A549 (cell line): ENCODE measurements around the gene SLC16A3. TPM values are rescaled to one million over a fixed set of nuclear protein-coding genes. Genes with fewer than 3 reads are reported as not detected.

Experiments
- ATAC-seq, 2 experiments: fragments of 200-7000 bp in 1 of 2; fragments of >200 bp in 1 of 2; cut with Nextera tagmentation in 1 of 2; cut with Tn5 transposase in 1 of 2; 3 replicates each; pipeline versions ENCODE4 v1.8.0 to v1.9.1; 2018 to 2020; ENCODE audit warnings: mild to moderate bottlenecking in 1 of 2, moderate library complexity in 1 of 2
- CTCF ChIA-PET: fragments of 300-600 bp; sonication (Branson Sonifier 250); formaldehyde crosslinking; extraction: SDS; loops from one replicate; lab custom pipeline; 2021; ENCODE audit warnings: antibody characterized with exemption, inconsistent platforms; lab: Yijun Ruan, JAX
- POLR2A ChIA-PET: fragments of 350-600 bp; formaldehyde crosslinking; extraction: SDS; loops from one replicate; lab custom pipeline; 2021; ENCODE audit warnings: antibody characterized with exemption, inconsistent platforms; lab: Yijun Ruan, JAX
- DNase-seq, 2 experiments: peaks; one replicate each; pipeline versions ENCODE4 v3.0.0 to v3.0.0-alpha.2; 2011 to 2016; ENCODE audit warnings: low read depth in 1 of 2, low spot score in 1 of 2
- FAIRE-seq: peaks from 2 replicates; lab custom pipeline; 2011; peaks lifted over from hg19 to GRCh38; lab: Jason Lieb, UNC
- H3K27ac ChIP-seq, 2 experiments: fragments of >200 bp; sonication (Bioruptor Twin); formaldehyde crosslinking; 3 replicates each; pipeline ENCODE4 v1.5.1; 2016 to 2017
- H3K4me1 ChIP-seq: fragments of >200 bp; sonication (Bioruptor Twin); formaldehyde crosslinking; 3 replicates; pipeline ENCODE4 v1.6.1; 2016
- H3K4me2 ChIP-seq: fragments of >200 bp; sonication (Bioruptor Twin); formaldehyde crosslinking; 3 replicates; pipeline ENCODE4 v1.6.1; 2016
- H3K4me3 ChIP-seq: fragments of >200 bp; sonication (Bioruptor Twin); formaldehyde crosslinking; 3 replicates; pipeline ENCODE4 v1.5.1; 2016
- H3K9me3 ChIP-seq: fragments of >200 bp; sonication (Bioruptor Twin); formaldehyde crosslinking; 3 replicates; pipeline ENCODE4 v1.6.1; 2016
- CBX8 ChIP-seq: fragments of 200-600 bp; sonication (generic); IDR thresholded peaks from 2 replicates; pipeline ENCODE4 v1.6.1; 2016
- E2F6 ChIP-seq: IDR thresholded peaks from 2 replicates; pipeline ENCODE4 v1.6.1; 2012; ENCODE audit warnings: low read depth, borderline replicate concordance
- EHF ChIP-seq: fragments of 250-450 bp; sonication (Bioruptor Pico); IDR thresholded peaks from 2 replicates; pipeline ENCODE4 v1.5.0; 2020; ENCODE audit warnings: mild to moderate bottlenecking
- FOSL2 ChIP-seq, 2 experiments: fragments of 450-650 bp in 1 of 2; fragments of >200 bp in 1 of 2; sonication (Bioruptor Twin) in 1 of 2; formaldehyde crosslinking; IDR thresholded peaks; 2 replicates each; pipeline versions ENCODE4 v1.5.0 to v1.6.1; 2016 to 2020; ENCODE audit warnings: mild to moderate bottlenecking in 1 of 2, moderate library complexity in 1 of 2
- HMGXB4 ChIP-seq: fragments of 250-450 bp; sonication (Bioruptor Pico); IDR thresholded peaks from 2 replicates; pipeline ENCODE4 v1.5.0; 2021; ENCODE audit warnings: mild to moderate bottlenecking, moderate library complexity, borderline replicate concordance
- HOXA7 ChIP-seq: fragments of 250-450 bp; sonication (Bioruptor Pico); IDR thresholded peaks from 2 replicates; pipeline ENCODE4 v1.5.0; 2020; ENCODE audit warnings: mild to moderate bottlenecking, moderate library complexity
- HOXB13 ChIP-seq: fragments of 250-450 bp; sonication (Bioruptor Pico); IDR thresholded peaks from 2 replicates; pipeline ENCODE4 v1.5.0; 2020; ENCODE audit warnings: low read depth, mild to moderate bottlenecking, moderate library complexity
- JUN ChIP-seq, 2 experiments: fragments of >200 bp; sonication (Bioruptor Twin); formaldehyde crosslinking; IDR thresholded peaks; 2 replicates in 1 of 2; 3 replicates in 1 of 2; pipeline ENCODE4 v1.6.1; 2016 to 2017
- KDM1A ChIP-seq: fragments of 200-600 bp; sonication (generic); IDR thresholded peaks from 2 replicates; pipeline ENCODE4 v1.6.1; 2016; ENCODE audit warnings: low read depth, mild to moderate bottlenecking
- MAX ChIP-seq: IDR thresholded peaks from 2 replicates; pipeline ENCODE4 v1.6.1; 2012
- MYC ChIP-seq: IDR thresholded peaks from 2 replicates; pipeline ENCODE4 v1.6.1; 2012; ENCODE audit warnings: mild to moderate bottlenecking, inconsistent platforms, low read length, improper control_type of control experiment, borderline replicate concordance
- PHF8 ChIP-seq: fragments of 200-600 bp; sonication (generic); IDR thresholded peaks from 2 replicates; pipeline ENCODE4 v1.6.1; 2016; ENCODE audit warnings: low read depth, mild to moderate bottlenecking, antibody characterized with exemption, moderate library complexity, borderline replicate concordance
- POLR2A ChIP-seq: IDR thresholded peaks from 2 replicates; pipeline ENCODE4 v1.6.1; 2012; ENCODE audit warnings: mild to moderate bottlenecking, low read length
- POLR2AphosphoS2 ChIP-seq: conservative IDR thresholded peaks from 2 replicates; pipeline ENCODE4 v1.6.1; 2012; ENCODE audit warnings: low read length, improper control_type of control experiment, inconsistent platforms
- RCOR1 ChIP-seq: fragments of 150-350 bp; IDR thresholded peaks from 2 replicates; pipeline ENCODE4 v1.6.1; 2014; ENCODE audit warnings: antibody characterized with exemption, low read length, low read depth
- SMC3 ChIP-seq: fragments of >200 bp; sonication (Bioruptor Twin); formaldehyde crosslinking; IDR thresholded peaks from 3 replicates; pipeline ENCODE4 v1.6.1; 2018; ENCODE audit warnings: inconsistent platforms
- TP53 ChIP-seq: fragments of 250-450 bp; sonication (Bioruptor Pico); IDR thresholded peaks from 2 replicates; pipeline ENCODE4 v1.5.0; 2021; ENCODE audit warnings: mild to moderate bottlenecking, moderate library complexity
- ZFP36 ChIP-seq: fragments of 450-650 bp; IDR thresholded peaks from 2 replicates; pipeline ENCODE4 v1.6.1; 2014; ENCODE audit warnings: borderline replicate concordance; ENCODE audit not compliant: partially characterized antibody
- WGBS: methylation state at CpG from one replicate; pipeline ENCODE4 v1.1.6; 2017; ENCODE audit errors: missing lambda C conversion rate; 5-methylcytosine and 5-hydroxymethylcytosine counted together
- polyA plus RNA-seq, 4 experiments: library from polyadenylated mRNA; depleted of rRNA in 3 of 4; stranded (reverse); fragments of >200 nt; fragmentation: RNase III in 1 of 4; extraction: RNeasy Plus Mini Kit Qiagen cat#74134 plus additional on column Dnase treatment in 1 of 4; gene quantifications; 2 replicates in 3 of 4; 3 replicates in 1 of 4; pipeline ENCODE4 v1.2.3, GENCODE V29; 2011 to 2017
- TF ChIP-seq, protein P1 (sequence below): fragments of >200 bp; sonication (Bioruptor Twin); formaldehyde crosslinking; IDR thresholded peaks from 3 replicates; pipeline ENCODE4 v1.5.1; 2016
- TF ChIP-seq, protein P2 (sequence below): fragments of 450-650 bp; IDR thresholded peaks from 2 replicates; pipeline ENCODE4 v1.6.1; 2014; ENCODE audit warnings: antibody characterized with exemption
- TF ChIP-seq, protein P3 (sequence below): fragments of >200 bp; sonication (Bioruptor Twin); formaldehyde crosslinking; IDR thresholded peaks from 2 replicates; pipeline ENCODE4 v1.6.1; 2016

Gene SLC16A3
- polyA plus RNA-seq, 2 of the 4 experiments (the other 2 are of a cell fraction): 28.6 to 90.9 TPM

DNA sequence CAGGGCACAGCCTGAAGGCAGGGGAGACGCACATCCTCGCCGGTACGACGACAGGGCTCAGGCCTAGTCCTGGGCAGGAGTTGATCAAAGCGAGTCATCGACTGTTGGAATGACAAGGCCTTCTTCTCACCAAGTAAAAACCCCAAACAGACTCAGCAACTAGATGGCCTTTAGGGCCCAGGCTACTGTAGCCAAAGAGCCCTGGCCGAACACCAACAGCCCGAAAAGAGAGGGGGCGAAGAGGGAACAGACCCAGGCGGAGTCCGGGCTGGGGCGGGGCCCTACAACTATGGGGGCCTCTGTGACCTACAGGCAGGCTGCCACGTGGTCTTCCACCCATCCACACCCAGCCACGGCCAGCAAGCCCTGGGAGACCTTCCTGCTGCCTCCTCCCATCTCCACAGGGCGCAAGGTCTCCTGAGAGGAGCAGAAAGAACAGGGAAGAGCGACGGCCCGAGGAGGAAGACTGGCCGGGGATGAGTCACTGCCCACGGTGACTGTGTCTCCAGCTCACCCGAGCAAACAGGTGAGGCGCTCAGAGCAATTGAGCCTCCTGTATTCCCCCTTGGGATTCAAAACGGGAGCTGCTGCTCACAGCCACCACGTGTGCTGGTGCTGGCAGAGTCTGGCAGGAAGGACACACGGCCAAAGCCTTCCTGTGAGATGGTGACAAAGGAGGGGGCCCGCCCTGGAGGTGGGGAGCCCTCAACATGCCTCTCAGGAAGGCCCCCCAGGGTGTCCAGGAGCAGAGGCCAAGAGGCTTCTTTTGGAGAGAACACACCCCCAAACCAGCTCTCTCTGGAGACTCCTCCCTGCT, 17.7 kb downstream of the SLC16A3 start:
- peak overlapping the region; percentile 3; the same call in 1 of the 3 replicates for H3K4me3 ChIP-seq
- no peak for FAIRE-seq
- WGBS: 24% methylated on average over 19 of the region's 27 CpGs
- DNase-seq: peak; percentile 79 to 92
- CTCF ChIA-PET: interaction anchor here (0.6 to 17.6 kb wide), 15 partner anchors 9 to 216 kb away, joined by 3 to 289 read pairs (median 5); partner anchors contain the start of genes CCDC57, RAC3 and SECTM1
- peaks cover 71% of the 10 kb centered on the region for H3K4me1 ChIP-seq
- H3K4me2 ChIP-seq: peak overlapping the region; percentile 58
- TF ChIP-seq MAX (peak; percentile 80), HOXA7 (no peak), POLR2AphosphoS2 (peak; percentile 37), EHF (CRISPR knock-in tag) (peak; percentile 30; the same call in 1 of the 2 replicates), JUN (IDR thresholded peaks at IDR 0.05) (peak in 1 of 2 experiments; percentile 40; a peak in 1 of 5 replicates), ZFP36 (no peak), MYC (peak; percentile 74), HMGXB4 (no peak), SMC3 (peak; percentile 13; the same call in 1 of the 3 replicates), FOSL2 (IDR thresholded peaks at IDR 0.05) (0 out of 2 replicates have a peak, but pooled peaks have one; percentile 41), FOSL2 (CRISPR knock-in tag; IDR thresholded peaks at IDR 0.05) (peak; percentile 91), RCOR1 (no peak), E2F6 (peak; percentile 16; the same call in 1 of the 2 replicates), PHF8 (no peak)
- TF ChIP-seq, protein P1, sequence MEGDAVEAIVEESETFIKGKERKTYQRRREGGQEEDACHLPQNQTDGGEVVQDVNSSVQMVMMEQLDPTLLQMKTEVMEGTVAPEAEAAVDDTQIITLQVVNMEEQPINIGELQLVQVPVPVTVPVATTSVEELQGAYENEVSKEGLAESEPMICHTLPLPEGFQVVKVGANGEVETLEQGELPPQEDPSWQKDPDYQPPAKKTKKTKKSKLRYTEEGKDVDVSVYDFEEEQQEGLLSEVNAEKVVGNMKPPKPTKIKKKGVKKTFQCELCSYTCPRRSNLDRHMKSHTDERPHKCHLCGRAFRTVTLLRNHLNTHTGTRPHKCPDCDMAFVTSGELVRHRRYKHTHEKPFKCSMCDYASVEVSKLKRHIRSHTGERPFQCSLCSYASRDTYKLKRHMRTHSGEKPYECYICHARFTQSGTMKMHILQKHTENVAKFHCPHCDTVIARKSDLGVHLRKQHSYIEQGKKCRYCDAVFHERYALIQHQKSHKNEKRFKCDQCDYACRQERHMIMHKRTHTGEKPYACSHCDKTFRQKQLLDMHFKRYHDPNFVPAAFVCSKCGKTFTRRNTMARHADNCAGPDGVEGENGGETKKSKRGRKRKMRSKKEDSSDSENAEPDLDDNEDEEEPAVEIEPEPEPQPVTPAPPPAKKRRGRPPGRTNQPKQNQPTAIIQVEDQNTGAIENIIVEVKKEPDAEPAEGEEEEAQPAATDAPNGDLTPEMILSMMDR: no peak
- TF ChIP-seq, protein P2, sequence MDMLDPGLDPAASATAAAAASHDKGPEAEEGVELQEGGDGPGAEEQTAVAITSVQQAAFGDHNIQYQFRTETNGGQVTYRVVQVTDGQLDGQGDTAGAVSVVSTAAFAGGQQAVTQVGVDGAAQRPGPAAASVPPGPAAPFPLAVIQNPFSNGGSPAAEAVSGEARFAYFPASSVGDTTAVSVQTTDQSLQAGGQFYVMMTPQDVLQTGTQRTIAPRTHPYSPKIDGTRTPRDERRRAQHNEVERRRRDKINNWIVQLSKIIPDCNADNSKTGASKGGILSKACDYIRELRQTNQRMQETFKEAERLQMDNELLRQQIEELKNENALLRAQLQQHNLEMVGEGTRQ: peak; percentile 42; the same call in 1 of the 2 replicates
- H3K9me3 ChIP-seq: no peaks in the 10 kb centered on the region
- peak overlapping the region; percentile 72 to 85 for H3K27ac ChIP-seq
- POLR2A ChIA-PET: interaction anchor here (0.9 to 2.2 kb wide), 6 partner anchors 21 to 47 kb away, joined by 3 to 7 read pairs (median 4); partner anchors contain the start of gene CSNK1D
- ATAC-seq: peak; percentile 46 to 47

DNA sequence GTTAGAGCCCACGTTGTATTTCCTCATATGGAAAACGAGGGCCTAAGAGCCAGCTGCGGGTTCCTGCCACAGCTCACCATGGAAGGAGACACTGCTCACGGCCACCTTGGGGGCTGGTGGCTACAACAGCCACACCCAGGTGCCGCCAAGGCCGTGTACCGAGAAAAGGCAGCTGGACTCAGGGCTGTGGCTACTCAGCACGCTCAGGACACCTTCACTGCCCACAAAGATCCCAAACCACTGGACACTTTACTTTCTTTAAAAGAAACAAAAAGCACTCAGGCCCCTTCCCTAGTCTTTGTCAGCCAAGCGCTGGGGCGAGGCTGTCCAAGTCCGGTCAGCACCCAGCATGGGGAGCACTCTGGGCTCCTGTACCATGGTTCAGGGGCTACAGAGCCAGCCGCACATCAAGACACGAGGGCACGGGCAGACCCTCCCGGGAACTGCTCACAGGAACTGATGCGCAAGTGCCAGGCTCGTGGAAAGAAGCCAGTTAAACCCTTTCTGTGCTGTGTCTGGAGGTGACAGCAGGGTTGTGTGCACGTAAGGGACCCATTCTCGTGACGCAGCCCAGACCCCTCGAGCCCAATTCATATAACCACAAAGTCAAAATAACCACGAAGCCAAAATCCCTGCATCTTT, 18.5 kb downstream of the SLC16A3 start:
- TF ChIP-seq HOXB13 (CRISPR knock-in tag): no peak
- TF ChIP-seq, protein P3, sequence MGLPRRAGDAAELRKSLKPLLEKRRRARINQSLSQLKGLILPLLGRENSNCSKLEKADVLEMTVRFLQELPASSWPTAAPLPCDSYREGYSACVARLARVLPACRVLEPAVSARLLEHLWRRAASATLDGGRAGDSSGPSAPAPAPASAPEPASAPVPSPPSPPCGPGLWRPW: no peak
- TF ChIP-seq CBX8: no peak
- TF ChIP-seq TP53: 0 out of 2 replicates have a peak, but pooled peaks have one; percentile 31
- no peak for TF ChIP-seq POLR2A
- no peak for TF ChIP-seq MYC
- no peak for TF ChIP-seq KDM1A
- ATAC-seq: no peak
- WGBS: 65% methylated on average over 22 of the region's 22 CpGs
- peaks cover 64% of the 10 kb centered on the region for H3K4me1 ChIP-seq
- H3K4me2 ChIP-seq: peak overlapping the region; percentile 58
- peak overlapping the region; percentile 3; the same call in 1 of the 3 replicates for H3K4me3 ChIP-seq
- peak; percentile 7 for FAIRE-seq
- no peak for DNase-seq
- ChIA-PET POLR2A (interaction anchor here (0.9 to 2.2 kb wide), 4 partner anchors 26 to 46 kb away, joined by 4 to 7 read pairs (median 5); partner anchors contain the start of gene CSNK1D), CTCF (interaction anchor here (0.6 to 17.6 kb wide), 8 partner anchors 8 to 167 kb away, joined by 3 to 289 read pairs (median 4); partner anchors contain the start of gene SECTM1)
- peak overlapping the region; percentile 72 to 85 for H3K27ac ChIP-seq
- no peaks in the 10 kb centered on the region for H3K9me3 ChIP-seq
